ENCODE data around the gene AGBL5.

AGBL5 gene

DNA sequence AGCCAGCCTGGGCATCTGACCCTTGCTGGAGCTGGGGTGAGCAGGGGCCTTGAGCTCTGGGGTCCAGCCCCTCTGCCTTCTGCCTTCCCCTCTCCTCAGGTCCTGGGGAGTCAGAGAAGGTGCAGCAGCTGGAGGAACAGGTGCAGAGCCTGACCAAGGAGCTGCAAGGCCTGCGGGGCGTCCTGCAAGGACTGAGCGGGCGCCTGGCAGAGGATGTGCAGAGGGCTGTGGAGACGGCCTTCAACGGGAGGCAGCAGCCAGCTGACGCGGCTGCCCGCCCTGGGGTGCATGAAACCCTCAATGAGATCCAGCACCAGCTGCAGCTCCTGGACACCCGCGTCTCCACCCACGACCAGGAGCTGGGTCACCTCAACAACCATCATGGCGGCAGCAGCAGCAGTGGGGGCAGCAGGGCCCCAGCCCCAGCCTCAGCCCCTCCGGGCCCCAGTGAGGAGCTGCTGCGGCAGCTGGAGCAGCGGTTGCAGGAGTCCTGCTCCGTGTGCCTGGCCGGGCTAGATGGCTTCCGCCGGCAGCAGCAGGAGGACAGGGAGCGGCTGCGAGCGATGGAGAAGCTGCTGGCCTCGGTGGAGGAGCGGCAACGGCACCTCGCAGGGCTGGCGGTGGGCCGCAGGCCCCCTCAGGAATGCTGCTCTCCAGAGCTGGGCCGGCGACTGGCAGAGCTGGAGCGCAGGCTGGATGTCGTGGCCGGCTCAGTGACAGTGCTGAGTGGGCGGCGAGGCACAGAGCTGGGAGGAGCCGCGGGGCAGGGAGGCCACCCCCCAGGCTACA lies 30.7 kb downstream of the AGBL5 start:
- TF ChIP-seq, protein P1, sequence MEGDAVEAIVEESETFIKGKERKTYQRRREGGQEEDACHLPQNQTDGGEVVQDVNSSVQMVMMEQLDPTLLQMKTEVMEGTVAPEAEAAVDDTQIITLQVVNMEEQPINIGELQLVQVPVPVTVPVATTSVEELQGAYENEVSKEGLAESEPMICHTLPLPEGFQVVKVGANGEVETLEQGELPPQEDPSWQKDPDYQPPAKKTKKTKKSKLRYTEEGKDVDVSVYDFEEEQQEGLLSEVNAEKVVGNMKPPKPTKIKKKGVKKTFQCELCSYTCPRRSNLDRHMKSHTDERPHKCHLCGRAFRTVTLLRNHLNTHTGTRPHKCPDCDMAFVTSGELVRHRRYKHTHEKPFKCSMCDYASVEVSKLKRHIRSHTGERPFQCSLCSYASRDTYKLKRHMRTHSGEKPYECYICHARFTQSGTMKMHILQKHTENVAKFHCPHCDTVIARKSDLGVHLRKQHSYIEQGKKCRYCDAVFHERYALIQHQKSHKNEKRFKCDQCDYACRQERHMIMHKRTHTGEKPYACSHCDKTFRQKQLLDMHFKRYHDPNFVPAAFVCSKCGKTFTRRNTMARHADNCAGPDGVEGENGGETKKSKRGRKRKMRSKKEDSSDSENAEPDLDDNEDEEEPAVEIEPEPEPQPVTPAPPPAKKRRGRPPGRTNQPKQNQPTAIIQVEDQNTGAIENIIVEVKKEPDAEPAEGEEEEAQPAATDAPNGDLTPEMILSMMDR (conservative IDR thresholded peaks at IDR 0.05) = no peak
- TF ChIP-seq ZFX (IDR thresholded peaks at IDR 0.05) = no peak
- no peak overlapping the region; the same call in 1 of the 2 replicates for H3K27ac ChIP-seq

DNA sequence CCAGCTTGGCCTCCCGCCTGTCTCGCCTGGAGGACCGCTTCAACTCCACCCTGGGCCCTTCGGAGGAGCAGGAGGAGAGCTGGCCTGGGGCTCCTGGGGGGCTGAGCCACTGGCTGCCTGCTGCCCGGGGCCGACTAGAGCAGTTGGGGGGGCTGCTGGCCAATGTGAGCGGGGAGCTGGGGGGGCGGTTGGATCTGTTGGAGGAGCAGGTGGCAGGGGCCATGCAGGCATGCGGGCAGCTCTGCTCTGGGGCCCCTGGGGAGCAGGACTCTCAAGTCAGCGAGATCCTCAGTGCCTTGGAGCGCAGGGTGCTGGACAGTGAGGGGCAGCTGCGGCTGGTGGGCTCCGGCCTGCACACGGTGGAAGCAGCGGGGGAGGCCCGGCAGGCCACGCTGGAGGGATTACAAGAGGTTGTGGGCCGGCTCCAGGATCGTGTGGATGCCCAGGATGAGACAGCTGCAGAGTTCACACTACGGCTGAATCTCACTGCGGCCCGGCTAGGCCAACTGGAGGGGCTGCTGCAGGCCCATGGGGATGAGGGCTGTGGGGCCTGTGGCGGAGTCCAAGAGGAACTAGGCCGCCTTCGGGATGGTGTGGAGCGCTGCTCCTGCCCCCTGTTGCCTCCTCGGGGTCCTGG lies 31.4 kb downstream of the AGBL5 start:
- H3K27ac ChIP-seq = no peak overlapping the region
- TF ChIP-seq, protein P1 (conservative IDR thresholded peaks at IDR 0.05) = no peak
- no peak for TF ChIP-seq ZFX (IDR thresholded peaks at IDR 0.05)

DNA sequence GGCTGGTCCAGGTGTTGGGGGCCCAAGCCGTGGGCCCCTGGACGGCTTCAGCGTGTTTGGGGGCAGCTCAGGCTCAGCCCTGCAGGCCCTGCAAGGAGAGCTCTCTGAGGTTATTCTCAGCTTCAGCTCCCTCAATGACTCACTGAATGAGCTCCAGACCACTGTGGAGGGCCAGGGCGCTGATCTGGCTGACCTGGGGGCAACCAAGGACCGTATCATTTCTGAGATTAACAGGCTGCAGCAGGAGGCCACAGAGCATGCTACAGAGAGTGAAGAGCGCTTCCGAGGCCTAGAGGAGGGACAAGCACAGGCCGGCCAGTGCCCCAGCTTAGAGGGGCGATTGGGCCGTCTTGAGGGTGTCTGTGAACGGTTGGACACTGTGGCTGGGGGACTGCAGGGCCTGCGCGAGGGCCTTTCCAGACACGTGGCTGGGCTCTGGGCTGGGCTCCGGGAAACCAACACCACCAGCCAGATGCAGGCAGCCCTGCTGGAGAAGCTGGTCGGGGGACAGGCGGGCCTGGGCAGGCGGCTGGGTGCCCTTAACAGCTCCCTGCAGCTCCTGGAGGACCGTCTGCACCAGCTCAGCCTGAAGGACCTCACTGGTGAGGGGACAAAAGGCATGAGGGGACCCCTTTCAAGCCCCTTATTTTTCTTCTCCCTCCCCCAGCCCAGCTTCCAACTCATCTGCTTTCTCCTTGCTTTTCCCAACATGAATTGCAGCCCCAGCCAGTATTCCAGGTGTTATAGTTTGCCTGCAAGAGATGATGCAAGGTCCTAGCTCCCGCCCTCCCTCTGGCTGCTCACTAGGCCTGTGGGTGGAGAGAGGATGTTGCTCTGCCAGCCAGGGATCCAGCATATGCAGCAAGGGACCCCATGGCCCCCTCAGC lies 32.2 kb downstream of the AGBL5 start:
- H3K27ac ChIP-seq = no peak overlapping the region
- TF ChIP-seq ZFX (IDR thresholded peaks at IDR 0.05) = no peak
- TF ChIP-seq, protein P1 (conservative IDR thresholded peaks at IDR 0.05) = no peak

DNA sequence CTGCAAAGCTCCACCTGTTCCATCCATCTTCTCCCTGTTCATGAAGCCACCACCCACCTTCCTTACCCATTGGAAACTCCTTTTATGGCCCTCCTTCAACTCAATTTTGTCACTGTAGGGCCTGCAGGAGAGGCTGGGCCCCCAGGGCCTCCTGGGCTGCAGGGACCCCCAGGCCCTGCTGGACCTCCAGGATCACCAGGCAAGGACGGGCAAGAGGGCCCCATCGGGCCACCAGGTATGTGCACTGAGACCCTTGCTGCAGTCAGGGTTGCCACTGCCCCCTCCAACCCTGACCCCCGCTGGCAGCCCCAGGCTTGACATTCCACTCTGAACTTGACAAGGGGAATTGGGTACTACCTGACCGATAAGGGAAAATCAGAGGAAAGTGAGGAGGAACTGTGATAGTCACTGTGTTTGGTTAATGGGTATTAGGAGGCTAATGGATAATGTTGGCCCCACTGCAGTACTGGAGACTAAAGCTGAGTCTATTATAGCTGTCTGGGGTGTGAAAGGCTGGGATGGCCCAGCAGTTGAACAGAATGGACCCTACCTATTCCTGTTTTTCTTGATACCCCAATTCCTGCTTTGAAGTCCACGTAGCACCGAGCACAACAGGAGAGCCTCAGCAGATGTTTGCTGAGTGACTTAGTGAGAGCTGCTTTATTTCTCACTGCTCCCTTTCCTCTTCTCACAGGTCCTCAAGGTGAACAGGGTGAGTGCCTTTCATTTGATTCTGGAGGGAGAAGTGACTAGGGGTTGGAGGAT lies 33.0 kb downstream of the AGBL5 start:
- no peak for TF ChIP-seq ZFX (IDR thresholded peaks at IDR 0.05)
- TF ChIP-seq, protein P1 (conservative IDR thresholded peaks at IDR 0.05) = no peak

DNA sequence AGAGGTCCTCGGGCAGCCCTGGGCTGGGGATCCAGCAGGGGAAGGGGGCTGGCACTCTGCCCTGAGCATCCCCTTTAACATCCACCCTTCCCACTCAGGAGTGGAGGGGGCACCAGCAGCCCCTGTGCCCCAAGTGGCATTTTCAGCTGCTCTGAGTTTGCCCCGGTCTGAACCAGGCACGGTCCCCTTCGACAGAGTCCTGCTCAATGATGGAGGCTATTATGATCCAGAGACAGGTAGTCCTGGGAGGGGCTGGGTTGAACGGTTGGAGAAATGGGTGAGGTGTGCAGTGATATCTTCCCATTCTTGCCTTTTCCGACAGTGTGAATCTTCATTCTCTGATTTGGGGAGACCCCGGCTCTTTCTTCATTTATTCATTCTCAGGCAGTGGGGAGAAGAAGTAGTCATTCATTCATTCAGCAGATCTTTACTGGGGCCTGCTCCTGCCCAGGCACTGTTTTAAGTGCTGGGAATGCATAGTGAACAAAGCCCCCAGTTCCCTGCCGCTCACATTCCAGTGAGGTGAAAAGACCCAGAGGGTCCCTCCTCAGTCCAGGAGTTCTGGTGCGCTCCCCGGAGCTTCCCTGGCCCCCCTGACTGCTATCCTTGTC lies 33.7 kb downstream of the AGBL5 start:
- H3K27ac ChIP-seq = peak overlapping the region; percentile 57; the same call in 1 of the 2 replicates
- TF ChIP-seq, protein P1 (conservative IDR thresholded peaks at IDR 0.05) = no peak; the same call in 1 of the 2 replicates
- TF ChIP-seq ZFX (IDR thresholded peaks at IDR 0.05) = no peak

More for the DNA sequence above, 33.0 kb downstream of the AGBL5 start:
- no peak overlapping the region for H3K27ac ChIP-seq

DNA sequence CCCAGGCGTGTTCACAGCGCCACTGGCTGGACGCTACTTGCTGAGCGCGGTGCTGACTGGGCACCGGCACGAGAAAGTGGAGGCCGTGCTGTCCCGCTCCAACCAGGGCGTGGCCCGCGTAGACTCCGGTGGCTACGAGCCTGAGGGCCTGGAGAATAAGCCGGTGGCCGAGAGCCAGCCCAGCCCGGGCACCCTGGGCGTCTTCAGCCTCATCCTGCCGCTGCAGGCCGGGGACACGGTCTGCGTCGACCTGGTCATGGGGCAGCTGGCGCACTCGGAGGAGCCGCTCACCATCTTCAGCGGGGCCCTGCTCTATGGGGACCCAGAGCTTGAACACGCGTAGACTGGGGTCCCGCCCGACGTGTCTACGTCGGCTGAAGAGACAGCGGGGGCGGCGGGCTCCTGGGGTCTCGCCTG lies 34.2 kb downstream of the AGBL5 start:
- TF ChIP-seq, protein P1 (conservative IDR thresholded peaks at IDR 0.05) = no peak
- no peak for TF ChIP-seq ZFX (IDR thresholded peaks at IDR 0.05)
- peak overlapping the region; percentile 57 for H3K27ac ChIP-seq

Measured in C4-2B (cell line).